Right lobe of liver (tissue), 6 donors: Measurements from ENCODE around the gene PAQR3. TPM values are rescaled to one million over a fixed set of nuclear protein-coding genes. Genes with fewer than 3 reads are reported as not detected.
"Not testable (repeated sequence)": the region's sequence is repeated elsewhere in the genome, so short reads cannot be mapped to it uniquely, and the experiment has no call there.

Experiments used
- ATAC-seq, 4 donors: fragments of 200-7000 bp; cut with Tn5 transposase; one replicate each; pipeline ENCODE4 v1.9.1; 2020; ENCODE audit warnings: mild to moderate bottlenecking in 4 of 4, moderate library complexity in 4 of 4
- DNase-seq, 3 donors: peaks; one replicate each; pipeline ENCODE4 v3.0.0-alpha.2; 2020
- H3K27ac ChIP-seq, 3 donors: fragments of 200-600 bp; one replicate each; pipeline ENCODE4 v1.8.0; 2022
- H3K27me3 ChIP-seq, 2 donors: fragments of 200-600 bp; one replicate each; pipeline ENCODE4 v1.8.0; 2022
- H3K36me3 ChIP-seq, 4 donors: fragments of 200-600 bp; sonication (generic) in 1 of 4; one replicate each; pipeline versions ENCODE4 v1.5.1 to v1.8.0; 2017 to 2022; ENCODE audit warnings: control low read depth in 1 of 4
- H3K4me1 ChIP-seq, 4 donors: fragments of 200-600 bp; sonication (generic) in 1 of 4; one replicate each; pipeline versions ENCODE4 v1.5.1 to v1.8.0; 2017 to 2022; ENCODE audit warnings: control low read depth in 1 of 4
- H3K4me3 ChIP-seq, 3 donors: fragments of 200-600 bp; one replicate each; pipeline ENCODE4 v1.8.0; 2022
- H3K9me3 ChIP-seq, 4 donors: fragments of 200-600 bp; sonication (generic) in 1 of 4; one replicate each; pipeline versions ENCODE4 v1.5.1 to v1.8.0; 2017 to 2022; ENCODE audit warnings: control low read depth in 1 of 4
- CTCF ChIP-seq, 4 donors: fragments of 200-600 bp in 3 of 4; fragments of 450-650 bp in 1 of 4; IDR thresholded peaks; one replicate each; pipeline versions ENCODE4 v1.5.1 to v1.8.0; 2016 to 2022; ENCODE audit warnings: antibody characterized with exemption in 4 of 4, mild to moderate bottlenecking in 2 of 4
- POLR2A ChIP-seq: fragments of 450-650 bp; IDR thresholded peaks from one replicate; pipeline ENCODE4 v1.6.1; 2017; ENCODE audit warnings: antibody characterized with exemption, mild to moderate bottlenecking
- WGBS: methylation state at CpG from one replicate; pipeline ENCODE4 v1.1.6; 2018; ENCODE audit warnings: low coverage, low lambda C conversion rate; ENCODE audit not compliant: insufficient coverage; ENCODE audit errors: missing lambda C conversion rate; 5-methylcytosine and 5-hydroxymethylcytosine counted together
- intact Hi-C, 2 donors: fragments of 100-400 bp; cut with DNase I; formaldehyde crosslinking; loops; one replicate each; pipeline versions ENCODE4 v1.11.2 to v1.14.1; 2022
- total RNA-seq, 6 experiments: library from RNA; depleted of rRNA in 2 of 6; stranded (reverse); fragments of >200 nt in 2 of 6; fragmentation: NEBNext Ultra II Directional in 3 of 6; extraction: Animal tissue kit (Norgen Biotek cat#: 25700) in 3 of 6; gene quantifications; one replicate each; pipeline versions ENCODE4 v1.1.0 to v1.2.4, GENCODE V29; 2016 to 2023
- donor health status: DM: no; HTN: yes; CAD: no.
- donor health status: DM: no; HTN: no; CAD: no.
- donor health status: DM: no; HTN: no; CAD: no.
- donor health status: DM: no; HTN: yes; CAD: no.
- donor health status: DM: no; HTN: yes; CAD: no.

PAQR3 gene
- total RNA-seq, 6 experiments from 2014 or later: 5.0 to 10.2 (median 7.2) TPM

DNA sequence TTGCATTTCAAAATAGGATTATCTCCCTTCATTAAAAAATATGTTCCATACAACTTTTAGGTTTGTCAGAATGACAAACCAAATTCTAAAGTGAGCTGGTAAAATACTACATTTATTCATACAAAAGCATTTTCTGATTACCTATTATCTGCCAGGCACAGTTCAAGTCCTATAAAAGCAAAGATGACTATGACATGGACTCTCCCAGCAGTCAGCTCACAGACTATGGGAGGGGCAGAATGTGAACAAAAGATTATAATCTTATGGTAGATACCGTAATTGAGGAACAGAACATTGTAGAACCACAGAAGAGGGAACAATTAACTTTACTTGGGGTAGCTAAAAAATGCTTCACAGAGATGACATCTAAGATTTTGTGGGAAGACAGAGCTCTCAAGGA lies 12.4 kb downstream of the PAQR3 start:
- intact Hi-C loops: no loop called here
- 65% methylated on average over 1 of the region's 1 CpG for WGBS

GRCh38 chr4:78923464-78924312 lies 15.6 kb downstream of the PAQR3 start:
- H3K4me3 ChIP-seq: peak overlapping the region; percentile 30 to 40 (median 34)
- TF ChIP-seq CTCF (IDR thresholded peaks at IDR 0.05): peak; percentile 23 to 42 (median 33)
- no peak for TF ChIP-seq POLR2A
- peaks cover 0 to 4% (median 0%) of the 10 kb centered on the region in 4 donors for H3K36me3 ChIP-seq
- DNase-seq: no peak
- H3K4me1 ChIP-seq: no peaks in the 10 kb centered on the region
- no peaks in the 10 kb centered on the region for H3K27me3 ChIP-seq
- peak overlapping the region; percentile 16 to 23 (median 17) for H3K27ac ChIP-seq
- 15% methylated on average over 4 of the region's 4 CpGs for WGBS
- intact Hi-C loops: no loop called here
- H3K9me3 ChIP-seq: no peaks in the 10 kb centered on the region
- peak; percentile 93 to 97 (median 94) for ATAC-seq

More for the DNA sequence above, 12.4 kb downstream of the PAQR3 start:
- TF ChIP-seq POLR2A: no peak
- no peak for TF ChIP-seq CTCF (IDR thresholded peaks at IDR 0.05)
- H3K27ac ChIP-seq: no peak overlapping the region
- DNase-seq (no peak), ATAC-seq (no peak)
- H3K4me1 ChIP-seq: no peaks in the 10 kb centered on the region
- H3K36me3 ChIP-seq: peaks cover 0 to 10% (median 0%) of the 10 kb centered on the region in 4 donors
- H3K27me3 ChIP-seq: no peaks in the 10 kb centered on the region
- H3K9me3 ChIP-seq: no peaks in the 10 kb centered on the region
- H3K4me3 ChIP-seq: no peak overlapping the region

DNA sequence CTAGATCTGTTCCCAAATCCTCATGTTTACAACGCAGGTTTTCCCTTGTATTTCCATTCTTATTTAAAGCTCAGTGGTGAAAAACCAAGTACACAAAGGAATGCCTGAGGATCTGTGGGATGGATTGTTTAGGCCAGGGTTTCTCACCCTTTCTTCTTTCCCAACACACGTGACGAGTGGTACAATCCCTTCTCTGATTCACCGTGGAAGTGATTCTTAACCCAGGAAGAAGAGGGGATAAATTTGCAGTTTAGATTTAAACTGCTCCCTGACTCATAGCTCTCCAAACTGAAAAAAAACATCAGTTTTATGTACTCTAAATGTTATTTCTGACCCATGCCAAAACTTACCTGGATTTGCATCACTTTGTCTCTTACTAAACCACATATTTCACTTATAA lies 17.0 kb downstream of the PAQR3 start:
- TF ChIP-seq CTCF (IDR thresholded peaks at IDR 0.05): no peak
- no peak for TF ChIP-seq POLR2A
- H3K9me3 ChIP-seq: no peaks in the 10 kb centered on the region
- H3K27ac ChIP-seq: no peak overlapping the region
- no peaks in the 10 kb centered on the region for H3K36me3 ChIP-seq
- WGBS: 91% methylated on average over 4 of the region's 4 CpGs
- H3K27me3 ChIP-seq: no peaks in the 10 kb centered on the region
- no peaks in the 10 kb centered on the region for H3K4me1 ChIP-seq
- DNase-seq (no peak), ATAC-seq (no peak)
- intact Hi-C loops: no loop called here
- no peak overlapping the region for H3K4me3 ChIP-seq

- intact Hi-C loops: no loop called here
- no peak for ATAC-seq
- no peak overlapping the region for H3K4me3 ChIP-seq
- H3K9me3 ChIP-seq: no peaks in the 10 kb centered on the region
- H3K27ac ChIP-seq: no peak overlapping the region
- no peak for DNase-seq
- TF ChIP-seq POLR2A (no peak), CTCF (IDR thresholded peaks at IDR 0.05) (no peak)
- WGBS: 88% methylated on average over 2 of the region's 2 CpGs
- H3K4me1 ChIP-seq: no peaks in the 10 kb centered on the region
- H3K27me3 ChIP-seq: no peaks in the 10 kb centered on the region
- H3K36me3 ChIP-seq: peaks cover 0 to 9% (median 0%) of the 10 kb centered on the region in 4 donors
Measured at GRCh38 chr4:78910612-78911011, 28.6 kb downstream of the PAQR3 start.

DNA sequence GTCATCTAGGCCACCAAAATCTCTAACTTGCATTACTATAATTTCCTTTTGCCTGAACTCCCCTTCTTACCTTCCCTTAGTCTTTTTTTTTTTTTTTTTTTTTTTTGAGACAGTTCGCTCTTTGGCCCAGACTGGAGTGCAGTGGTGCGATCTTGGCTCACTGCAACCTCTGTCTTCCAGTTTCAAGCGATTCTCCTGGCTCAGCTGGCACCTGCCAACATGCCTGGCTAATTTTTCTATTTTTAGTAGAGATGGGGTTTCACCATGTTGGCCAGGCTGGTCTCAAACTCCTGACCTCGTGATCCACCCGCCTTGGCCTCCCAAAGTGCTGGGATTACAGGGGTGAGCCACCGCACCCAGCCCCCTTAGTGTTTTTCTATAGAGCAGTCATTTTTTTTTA lies 30.3 kb downstream of the PAQR3 start:
- H3K4me3 ChIP-seq, DNase-seq, H3K36me3 ChIP-seq, intact Hi-C loops, H3K27ac ChIP-seq, ATAC-seq, H3K9me3 ChIP-seq, H3K4me1 ChIP-seq, H3K27me3 ChIP-seq: not testable (repeated sequence)
- 93% methylated on average over 6 of the region's 6 CpGs for WGBS
